OCI-LY7 (cell line): Measurements from ENCODE around the gene RPL27. TPM values are rescaled to one million over a fixed set of nuclear protein-coding genes. Genes with fewer than 3 reads are reported as not detected.

Experiments
- BruUV-seq: library from RNA; stranded (reverse); fragments of 400-500 nt; replicated peaks from 2 replicates; lab custom pipeline; 2021; lab: Mats Ljungman, UMichigan
- CTCF ChIA-PET: fragments of 300-600 bp; sonication (Branson Sonifier 250); formaldehyde crosslinking; loops from one replicate; lab custom pipeline; 2022; ENCODE audit warnings: antibody characterized with exemption; ENCODE audit not compliant: unreplicated experiment; lab: Charles Lee
- POLR2A ChIA-PET: fragments of 300-600 bp; sonication (Branson Sonifier 250); formaldehyde crosslinking; loops from one replicate; lab custom pipeline; 2022; ENCODE audit warnings: antibody characterized with exemption; lab: Charles Lee
- DNase-seq: peaks from one replicate; pipeline ENCODE4 v3.0.0-alpha.2; 2015; ENCODE audit warnings: low spot score
- H2AFZ ChIP-seq: fragments of 200-600 bp; sonication (generic), shearing (Covaris generic); 2 replicates; pipeline ENCODE4 v1.6.1; 2014; ENCODE audit warnings: mild to moderate bottlenecking, antibody characterized with exemption, low read length, moderate library complexity
- H3K27ac ChIP-seq: fragments of 200-600 bp; sonication (generic); 2 replicates; pipeline ENCODE4 v1.5.1; 2014; ENCODE audit warnings: mixed run types, low read depth, mild to moderate bottlenecking, moderate library complexity, low read length, inconsistent platforms; ENCODE audit not compliant: poor library complexity, severe bottlenecking
- H3K36me3 ChIP-seq: fragments of 200-600 bp; sonication (generic); 2 replicates; pipeline ENCODE4 v1.6.1; 2014; ENCODE audit warnings: mild to moderate bottlenecking, antibody characterized with exemption, low read length, moderate library complexity, mixed read lengths; ENCODE audit not compliant: insufficient read depth
- H3K4me1 ChIP-seq: fragments of 200-600 bp; sonication (generic); 2 replicates; pipeline ENCODE4 v1.5.1; 2014; ENCODE audit warnings: mild to moderate bottlenecking, low read length; ENCODE audit not compliant: insufficient read depth, poor library complexity, severe bottlenecking
- H3K4me2 ChIP-seq: fragments of 200-600 bp; sonication (generic); 2 replicates; pipeline ENCODE4 v1.6.1; 2014; ENCODE audit warnings: mild to moderate bottlenecking, low read length
- H3K4me3 ChIP-seq: fragments of 200-600 bp; sonication (generic); 2 replicates; pipeline ENCODE4 v1.5.1; 2014; ENCODE audit warnings: mild to moderate bottlenecking, low read depth, low read length; ENCODE audit not compliant: poor library complexity, severe bottlenecking
- H3K79me2 ChIP-seq: fragments of 200-600 bp; sonication (generic); 2 replicates; pipeline ENCODE4 v1.6.1; 2016; ENCODE audit warnings: low read depth, mild to moderate bottlenecking, low read length, moderate library complexity, mixed read lengths; ENCODE audit not compliant: insufficient read depth
- H3K9me2 ChIP-seq: fragments of 200-600 bp; sonication (generic); 2 replicates; pipeline ENCODE4 v1.6.1; 2016; ENCODE audit warnings: mild to moderate bottlenecking, low read length, mixed read lengths; ENCODE audit not compliant: insufficient read depth
- H3K9me3 ChIP-seq: fragments of 200-600 bp; sonication (generic); 2 replicates; pipeline ENCODE4 v1.6.1; 2014; ENCODE audit warnings: mild to moderate bottlenecking, mixed run types, low read length, mixed read lengths
- H4K20me1 ChIP-seq: fragments of 200-600 bp; sonication (generic); 2 replicates; pipeline ENCODE4 v1.6.1; 2014; ENCODE audit warnings: mild to moderate bottlenecking, antibody characterized with exemption, low read length, moderate library complexity, mixed read lengths; ENCODE audit not compliant: insufficient read depth
- EZH2phosphoT487 ChIP-seq: fragments of 200-600 bp; sonication (generic); IDR thresholded peaks from 2 replicates; pipeline ENCODE4 v1.6.1; 2018; ENCODE audit warnings: low read depth, borderline replicate concordance, mild to moderate bottlenecking, mixed run types, antibody characterized with exemption, low read length, moderate library complexity, mixed read lengths
- intact Hi-C: fragments of 100-400 bp; cut with micrococcal nuclease; formaldehyde crosslinking; loops from one replicate; pipeline ENCODE4 v1.10.0; 2022; ENCODE audit not compliant: unreplicated experiment
- total RNA-seq, 2 experiments: library from RNA; depleted of rRNA in 1 of 2; stranded (reverse); fragments of >200 nt in 1 of 2; shearing (Covaris generic) in 1 of 2; gene quantifications; 2 replicates each; pipeline ENCODE4 v1.2.3, GENCODE V29; 2014 to 2022
- TF ChIP-seq, protein P1 (sequence below): fragments of 200-600 bp; sonication (generic); conservative IDR thresholded peaks from 2 replicates; pipeline ENCODE4 v1.5.1; 2014; ENCODE audit warnings: mild to moderate bottlenecking, antibody characterized with exemption, low read length, moderate library complexity, mixed read lengths

Gene RPL27
- total RNA-seq, 2 experiments from 2014 or later: 1,313 to 2,299 TPM

DNA sequence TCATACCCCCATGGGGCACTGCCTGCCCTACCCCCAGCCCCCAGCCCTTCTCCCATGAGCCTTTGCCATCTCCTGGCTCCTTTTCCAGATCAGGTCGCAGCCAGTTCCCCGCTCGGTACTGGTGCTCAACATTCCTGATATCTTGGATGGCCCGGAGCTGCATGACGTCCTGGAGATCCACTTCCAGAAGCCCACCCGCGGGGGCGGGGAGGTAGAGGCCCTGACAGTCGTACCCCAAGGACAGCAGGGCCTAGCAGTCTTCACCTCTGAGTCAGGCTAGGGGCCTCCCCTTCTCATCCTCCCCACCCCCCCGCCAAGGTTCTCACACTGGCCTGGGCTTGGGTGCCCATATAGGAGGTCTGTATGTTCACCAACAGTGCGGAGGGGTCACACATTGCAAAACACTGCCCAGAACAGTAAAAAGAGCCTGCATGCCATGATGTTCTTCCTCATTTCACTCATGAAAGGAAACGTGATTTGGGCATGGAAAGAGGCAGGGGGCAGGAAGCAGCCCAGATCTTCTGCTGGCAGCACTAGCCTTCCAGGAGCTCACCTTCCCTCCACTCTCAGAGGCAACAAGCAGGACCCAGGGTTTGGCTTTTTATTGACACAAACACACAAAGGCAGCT lies 15.9 kb downstream of the RPL27 start:
- no peaks in the 10 kb centered on the region for H3K36me3 ChIP-seq
- no TSS peak for BruUV-seq
- no peaks in the 10 kb centered on the region for H3K9me3 ChIP-seq
- TF ChIP-seq, protein P1, sequence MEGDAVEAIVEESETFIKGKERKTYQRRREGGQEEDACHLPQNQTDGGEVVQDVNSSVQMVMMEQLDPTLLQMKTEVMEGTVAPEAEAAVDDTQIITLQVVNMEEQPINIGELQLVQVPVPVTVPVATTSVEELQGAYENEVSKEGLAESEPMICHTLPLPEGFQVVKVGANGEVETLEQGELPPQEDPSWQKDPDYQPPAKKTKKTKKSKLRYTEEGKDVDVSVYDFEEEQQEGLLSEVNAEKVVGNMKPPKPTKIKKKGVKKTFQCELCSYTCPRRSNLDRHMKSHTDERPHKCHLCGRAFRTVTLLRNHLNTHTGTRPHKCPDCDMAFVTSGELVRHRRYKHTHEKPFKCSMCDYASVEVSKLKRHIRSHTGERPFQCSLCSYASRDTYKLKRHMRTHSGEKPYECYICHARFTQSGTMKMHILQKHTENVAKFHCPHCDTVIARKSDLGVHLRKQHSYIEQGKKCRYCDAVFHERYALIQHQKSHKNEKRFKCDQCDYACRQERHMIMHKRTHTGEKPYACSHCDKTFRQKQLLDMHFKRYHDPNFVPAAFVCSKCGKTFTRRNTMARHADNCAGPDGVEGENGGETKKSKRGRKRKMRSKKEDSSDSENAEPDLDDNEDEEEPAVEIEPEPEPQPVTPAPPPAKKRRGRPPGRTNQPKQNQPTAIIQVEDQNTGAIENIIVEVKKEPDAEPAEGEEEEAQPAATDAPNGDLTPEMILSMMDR: no peak
- no peak for TF ChIP-seq EZH2phosphoT487
- no peaks in the 10 kb centered on the region for H3K4me1 ChIP-seq
- DNase-seq: no peak
- no peak overlapping the region for H3K4me3 ChIP-seq
- ChIA-PET POLR2A (no interaction called here), CTCF (no interaction called here)
- H3K9me2 ChIP-seq: no peaks in the 10 kb centered on the region
- H3K79me2 ChIP-seq: no peaks in the 10 kb centered on the region
- intact Hi-C loops: no loop called here
- no peak overlapping the region for H3K4me2 ChIP-seq
- H4K20me1 ChIP-seq: no peaks in the 10 kb centered on the region
- no peak overlapping the region for H2AFZ ChIP-seq
- no peak overlapping the region for H3K27ac ChIP-seq

DNA sequence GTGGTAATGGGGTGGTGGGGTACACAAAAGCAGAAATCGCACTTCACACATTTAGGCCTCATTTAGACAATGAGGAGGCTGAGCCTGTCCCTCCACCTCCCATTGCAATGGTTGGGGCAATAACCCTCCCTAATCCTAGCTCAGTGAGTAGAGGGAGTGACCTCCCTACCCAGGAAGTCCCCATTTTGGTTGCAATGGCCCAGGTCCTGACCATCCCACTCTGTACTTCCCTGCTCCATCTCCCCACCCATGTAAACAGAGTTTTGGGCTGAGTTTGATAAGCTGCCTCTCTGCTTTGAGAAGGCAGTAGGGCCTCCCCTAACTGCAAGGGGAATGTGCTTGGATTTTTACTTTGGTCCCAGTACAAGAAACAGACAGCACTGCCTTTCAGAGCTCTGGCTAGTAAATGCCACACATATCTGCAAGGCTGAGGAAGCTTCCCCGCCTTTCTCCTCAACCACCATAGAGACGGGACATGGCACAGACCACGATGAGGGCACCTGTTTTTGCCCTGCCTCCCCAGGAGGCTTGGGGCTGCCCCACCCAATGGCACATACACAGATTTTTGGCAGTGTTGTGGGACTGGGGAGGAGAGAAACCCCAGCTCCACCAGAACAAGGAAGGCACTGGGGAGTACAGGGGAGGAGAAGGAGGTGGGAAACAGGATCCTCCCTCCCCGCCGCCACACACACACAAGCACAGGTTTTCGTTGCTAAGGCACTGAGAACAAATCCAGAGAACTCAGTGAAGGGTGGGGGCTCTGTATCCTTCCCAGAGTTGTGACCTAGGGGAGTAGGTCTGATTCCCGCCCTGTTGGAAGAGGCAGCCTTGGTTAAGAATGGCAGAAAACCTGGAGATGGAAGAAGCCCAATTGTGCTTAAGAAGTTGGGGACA lies 16.7 kb downstream of the RPL27 start:
- no peak overlapping the region for H3K27ac ChIP-seq
- no peak overlapping the region for H3K4me3 ChIP-seq
- BruUV-seq: TSS peak; percentile 70
- no peaks in the 10 kb centered on the region for H3K79me2 ChIP-seq
- H3K4me2 ChIP-seq: no peak overlapping the region
- intact Hi-C loops: no loop called here
- H3K9me3 ChIP-seq: no peaks in the 10 kb centered on the region
- H4K20me1 ChIP-seq: no peaks in the 10 kb centered on the region
- no peaks in the 10 kb centered on the region for H3K4me1 ChIP-seq
- H3K9me2 ChIP-seq: no peaks in the 10 kb centered on the region
- H3K36me3 ChIP-seq: no peaks in the 10 kb centered on the region
- DNase-seq: no peak
- no peak for TF ChIP-seq EZH2phosphoT487
- TF ChIP-seq, protein P1: no peak
- no peak overlapping the region for H2AFZ ChIP-seq
- ChIA-PET CTCF (no interaction called here), POLR2A (no interaction called here)

DNA sequence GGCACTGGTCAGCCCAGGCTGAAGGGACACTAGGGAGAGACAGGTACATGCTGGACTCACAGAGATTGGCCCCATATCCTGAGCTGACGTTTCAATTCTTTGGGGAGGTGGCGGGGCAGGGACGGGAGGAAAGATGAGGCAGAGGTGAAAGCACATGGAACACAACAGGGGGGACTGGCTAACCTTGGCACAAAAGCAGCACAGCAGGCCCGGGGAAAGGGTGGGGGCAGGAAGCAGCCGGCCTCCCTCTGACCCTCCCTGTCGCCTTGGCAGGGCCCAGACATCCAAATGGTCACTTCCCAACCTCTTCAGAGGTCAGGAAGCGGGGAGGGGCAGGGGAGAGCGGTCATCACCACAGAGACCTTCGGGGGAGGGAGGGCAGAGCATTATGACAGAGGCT lies 17.4 kb downstream of the RPL27 start:
- Histone ChIP-seq H3K4me2 (no peak overlapping the region), H3K9me2 (no peaks in the 10 kb centered on the region), H2AFZ (no peak overlapping the region), H3K36me3 (no peaks in the 10 kb centered on the region), H3K27ac (no peak overlapping the region), H3K4me1 (no peaks in the 10 kb centered on the region), H4K20me1 (no peaks in the 10 kb centered on the region), H3K9me3 (no peaks in the 10 kb centered on the region), H3K4me3 (no peak overlapping the region), H3K79me2 (no peaks in the 10 kb centered on the region)
- TF ChIP-seq, protein P1: no peak
- no peak for TF ChIP-seq EZH2phosphoT487
- CTCF ChIA-PET: no interaction called here
- intact Hi-C loops: no loop called here
- POLR2A ChIA-PET: no interaction called here
- BruUV-seq: no TSS peak
- no peak for DNase-seq
